H1 (cell line): ENCODE measurements around the gene DSCAM. TPM values are rescaled to one million over a fixed set of nuclear protein-coding genes. Genes with fewer than 3 reads are reported as not detected.

ENCODE experiments used
- CTCF ChIA-PET: fragments of 300-600 bp; sonication (Branson Sonifier 250); formaldehyde crosslinking; loops from one replicate; lab custom pipeline; 2021; ENCODE audit not compliant: partially characterized antibody; lab: Charles Lee
- POLR2A ChIA-PET: fragments of 300-600 bp; sonication (Branson Sonifier 250); formaldehyde crosslinking; loops from one replicate; lab custom pipeline; 2021; ENCODE audit warnings: inconsistent platforms; ENCODE audit not compliant: partially characterized antibody; lab: Charles Lee
- DNase-seq, 2 experiments: peaks; one replicate each; pipeline versions ENCODE4 v3.0.0 to v3.0.0-alpha.2; 2010 to 2022; ENCODE audit warnings: low spot score in 2 of 2, low read depth in 1 of 2, mixed read lengths in 1 of 2
- FAIRE-seq: peaks from 2 replicates; lab custom pipeline; 2011; peaks lifted over from hg19 to GRCh38; lab: Jason Lieb, UNC
- H2AFZ ChIP-seq: 2 replicates; pipeline ENCODE4 v1.8.1; 2012; ENCODE audit warnings: low read length, inconsistent platforms
- H2AK5ac ChIP-seq: 2 replicates; pipeline ENCODE4 v1.6.1; 2013; ENCODE audit warnings: low read depth, low read length
- H2BK120ac ChIP-seq: replicated peaks from 2 replicates; pipeline ENCODE3; 2013; ENCODE audit warnings: low read depth, low read length, inconsistent platforms
- H2BK12ac ChIP-seq: 2 replicates; pipeline ENCODE4 v1.6.1; 2013; ENCODE audit warnings: low read depth, low read length
- H2BK15ac ChIP-seq: 2 replicates; pipeline ENCODE4 v1.6.1; 2013; ENCODE audit warnings: low read length
- H2BK20ac ChIP-seq: 2 replicates; pipeline ENCODE4 v1.6.1; 2013; ENCODE audit warnings: low read length
- H2BK5ac ChIP-seq: 2 replicates; pipeline ENCODE4 v1.6.1; 2013; ENCODE audit warnings: low read depth, low read length
- H3K14ac ChIP-seq: 2 replicates; pipeline ENCODE4 v1.6.1; 2013; ENCODE audit warnings: inconsistent platforms; ENCODE audit not compliant: insufficient read length
- H3K18ac ChIP-seq: 2 replicates; pipeline ENCODE4 v1.6.1; 2013; ENCODE audit warnings: low read length; ENCODE audit errors: extremely low read depth
- H3K23ac ChIP-seq: 2 replicates; pipeline ENCODE4 v1.6.1; 2013; ENCODE audit warnings: inconsistent platforms; ENCODE audit not compliant: insufficient read length
- H3K23me2 ChIP-seq: 2 replicates; pipeline ENCODE4 v1.6.1; 2013; ENCODE audit warnings: low read depth, low read length
- H3K27ac ChIP-seq: 2 replicates; pipeline ENCODE4 v1.6.1; 2011; ENCODE audit warnings: low read depth, low read length, inconsistent platforms
- H3K27me3 ChIP-seq, 4 experiments: replicated peaks in 1 of 4; 1 replicate in 1 of 4; 2 replicates in 3 of 4; pipeline versions ENCODE4 v1.6.1 to v1.8.1; 2011 to 2013; ENCODE audit warnings: low read length in 3 of 4, mild to moderate bottlenecking in 3 of 4, inconsistent platforms in 2 of 4, mixed read lengths in 2 of 4, moderate library complexity in 1 of 4; ENCODE audit not compliant: control insufficient read depth in 3 of 4, insufficient read depth in 3 of 4; ENCODE audit errors: extremely low read depth in 1 of 4
- H3K36me3 ChIP-seq, 4 experiments: 2 replicates each; pipeline versions ENCODE4 v1.6.1 to v1.8.1; 2011 to 2013; ENCODE audit warnings: mild to moderate bottlenecking in 4 of 4, low read length in 3 of 4, moderate library complexity in 2 of 4, control low read depth in 1 of 4, inconsistent platforms in 1 of 4; ENCODE audit not compliant: insufficient read depth in 4 of 4, control insufficient read depth in 2 of 4
- H3K4ac ChIP-seq: replicated peaks from 2 replicates; pipeline ENCODE3; 2013; ENCODE audit warnings: low read length, low read depth, mixed read lengths, inconsistent platforms; ENCODE audit not compliant: insufficient read length
- H3K4me1 ChIP-seq, 4 experiments: replicated peaks in 1 of 4; 1 replicate in 1 of 4; 2 replicates in 3 of 4; pipeline versions ENCODE4 v1.6.1 to v1.8.1; 2011 to 2013; ENCODE audit warnings: low read length in 3 of 4, inconsistent platforms in 2 of 4, mixed read lengths in 1 of 4; ENCODE audit not compliant: insufficient read depth in 4 of 4, control insufficient read depth in 3 of 4
- H3K4me2 ChIP-seq, 2 experiments: 2 replicates each; pipeline versions ENCODE4 v1.6.1 to v1.8.1; 2011 to 2013; ENCODE audit warnings: low read depth in 2 of 2, low read length in 2 of 2, control low read depth in 1 of 2, inconsistent platforms in 1 of 2, mild to moderate bottlenecking in 1 of 2; ENCODE audit not compliant: insufficient read depth in 1 of 2
- H3K4me3 ChIP-seq, 4 experiments: fragments of 200-600, 300-600 bp in 1 of 4; sonication (generic), shearing (Covaris generic), sonication (Bioruptor Twin) in 1 of 4; 2 replicates each; pipeline versions ENCODE4 v1.5.1 to v1.8.1; 2011 to 2016; ENCODE audit warnings: low read length in 4 of 4, low read depth in 3 of 4, control low read depth in 2 of 4, inconsistent platforms in 2 of 4, mild to moderate bottlenecking in 2 of 4, mixed read lengths in 1 of 4, moderate library complexity in 1 of 4; ENCODE audit not compliant: insufficient read depth in 2 of 4; ENCODE audit errors: extremely low read depth in 1 of 4
- H3K56ac ChIP-seq: replicated peaks from 2 replicates; pipeline ENCODE3; 2013; ENCODE audit warnings: low read depth, mild to moderate bottlenecking, mixed read lengths, low read length, inconsistent platforms; ENCODE audit not compliant: insufficient read length
- H3K79me1 ChIP-seq: 2 replicates; pipeline ENCODE4 v1.6.1; 2013; ENCODE audit warnings: low read depth, low read length, control low read depth
- H3K79me2 ChIP-seq, 2 experiments: 2 replicates each; pipeline versions ENCODE4 v1.6.1 to v1.8.1; 2012 to 2013; ENCODE audit warnings: low read length in 2 of 2, mild to moderate bottlenecking in 2 of 2, inconsistent platforms in 1 of 2; ENCODE audit not compliant: insufficient read depth in 2 of 2, control insufficient read depth in 1 of 2
- H3K9ac ChIP-seq, 4 experiments: replicated peaks in 1 of 4; 1 replicate in 1 of 4; 2 replicates in 3 of 4; pipeline versions ENCODE4 v1.6.1 to v1.8.1; 2011 to 2013; ENCODE audit warnings: low read depth in 3 of 4, low read length in 3 of 4, control low read depth in 2 of 4, mild to moderate bottlenecking in 2 of 4, moderate library complexity in 2 of 4, inconsistent platforms in 1 of 4; ENCODE audit errors: extremely low read depth in 1 of 4
- H3K9me3 ChIP-seq, 2 experiments: 2 replicates each; pipeline versions ENCODE4 v1.6.1 to v1.8.1; 2012 to 2013; ENCODE audit warnings: mild to moderate bottlenecking in 2 of 2, moderate library complexity in 2 of 2, control low read depth in 1 of 2, inconsistent platforms in 1 of 2, low read depth in 1 of 2, low read length in 1 of 2, mixed read lengths in 1 of 2; ENCODE audit not compliant: insufficient read depth in 2 of 2
- H4K20me1 ChIP-seq, 2 experiments: replicated peaks in 1 of 2; 2 replicates each; pipeline versions ENCODE3 to v1.8.1; 2011 to 2013; ENCODE audit warnings: inconsistent platforms in 2 of 2, low read length in 2 of 2, mild to moderate bottlenecking in 1 of 2; ENCODE audit not compliant: insufficient read depth in 2 of 2, control insufficient read depth in 1 of 2
- H4K5ac ChIP-seq: 2 replicates; pipeline ENCODE4 v1.6.1; 2013; ENCODE audit warnings: low read length, low read depth, mixed read lengths, inconsistent platforms; ENCODE audit not compliant: insufficient read length
- H4K8ac ChIP-seq: 2 replicates; pipeline ENCODE4 v1.8.0; 2013; ENCODE audit warnings: mild to moderate bottlenecking, moderate library complexity, low read length, inconsistent platforms; ENCODE audit not compliant: insufficient read depth; ENCODE audit errors: extremely low read depth
- H4K91ac ChIP-seq: replicated peaks from 2 replicates; pipeline ENCODE3; 2013; ENCODE audit warnings: low read length, mixed read lengths, inconsistent platforms; ENCODE audit not compliant: insufficient read length
- CTCF ChIP-seq, 3 experiments: IDR thresholded peaks; 1 replicate in 2 of 3; 2 replicates in 1 of 3; pipeline versions ENCODE4 v1.5.1 to v1.6.1; 2011; ENCODE audit warnings: low read length in 3 of 3, mild to moderate bottlenecking in 3 of 3, inconsistent platforms in 2 of 3, low read depth in 1 of 3, moderate library complexity in 1 of 3; ENCODE audit not compliant: insufficient read depth in 1 of 3; ENCODE audit errors: control extremely low read depth in 1 of 3
- EGR1 ChIP-seq: IDR thresholded peaks from 2 replicates; pipeline ENCODE4 v1.6.1; 2011; ENCODE audit warnings: low read depth, low read length, borderline replicate concordance
- FOSL1 ChIP-seq: IDR thresholded peaks from 2 replicates; pipeline ENCODE4 v1.6.1; 2011; ENCODE audit warnings: mild to moderate bottlenecking, low read depth, low read length, moderate library complexity; ENCODE audit not compliant: insufficient read depth
- KDM4A ChIP-seq: IDR thresholded peaks from one replicate; pipeline ENCODE4 v1.7.1; 2012; ENCODE audit warnings: low read depth, mild to moderate bottlenecking, moderate library complexity, low read length, inconsistent platforms; ENCODE audit not compliant: severe bottlenecking
- KDM5A ChIP-seq: fragments of 200-600 bp; IDR thresholded peaks from 2 replicates; pipeline ENCODE4 v1.7.1; 2012; ENCODE audit warnings: mild to moderate bottlenecking, low read length, inconsistent platforms, mixed read lengths
- POLR2AphosphoS5 ChIP-seq: IDR thresholded peaks from 2 replicates; pipeline ENCODE4 v1.6.1; 2011; ENCODE audit warnings: low read depth, low read length
- RFX5 ChIP-seq: IDR thresholded peaks from 2 replicates; pipeline ENCODE4 v1.6.1; 2011; ENCODE audit warnings: low read depth, low read length, improper control_type of control experiment, borderline replicate concordance
- SP4 ChIP-seq: IDR thresholded peaks from 2 replicates; pipeline ENCODE4 v1.6.1; 2012; ENCODE audit warnings: low read length, inconsistent platforms
- TCF12 ChIP-seq: IDR thresholded peaks from 2 replicates; pipeline ENCODE4 v1.6.1; 2011; ENCODE audit warnings: low read depth, mild to moderate bottlenecking, low read length
- TEAD4 ChIP-seq: IDR thresholded peaks from 2 replicates; pipeline ENCODE4 v1.6.1; 2012; ENCODE audit warnings: low read depth, low read length, inconsistent platforms, mixed read lengths
- ZNF274 ChIP-seq: IDR thresholded peaks from 2 replicates; pipeline ENCODE4 v1.7.0; 2012; ENCODE audit warnings: low read length, borderline replicate concordance; ENCODE audit errors: extremely low read depth
- WGBS, 2 experiments: shearing (Covaris generic) in 1 of 2; methylation state at CpG; one replicate each; pipeline versions ENCODE4 v1.1.6 to v1.1.7; 2013 to 2015; ENCODE audit warnings: low lambda C conversion rate in 2 of 2, mixed read lengths in 2 of 2, inconsistent platforms in 1 of 2, low coverage in 1 of 2, missing lambda C conversion rate in 1 of 2; ENCODE audit not compliant: insufficient replicate concordance in 2 of 2, insufficient coverage in 1 of 2, insufficient read length in 1 of 2; ENCODE audit errors: extremely low coverage in 1 of 2, missing lambda C conversion rate in 1 of 2; 5-methylcytosine and 5-hydroxymethylcytosine counted together
- polyA plus RNA-seq, 7 experiments: library from polyadenylated mRNA; depleted of rRNA in 3 of 7; stranded (reverse) in 5 of 7; unstranded in 2 of 7; fragments of >200 nt in 5 of 7; fragments of 200-250 nt in 2 of 7; gene quantifications; 1 replicate in 5 of 7; 2 replicates in 1 of 7; 4 replicates in 1 of 7; pipeline versions ENCODE4 v1.2.1 to v1.2.3, GENCODE V29; 2011 to 2013; ENCODE audit warnings: missing spikeins in 2 of 7, mixed read lengths in 2 of 7
- total RNA-seq: library from RNA; stranded (reverse); fragmentation: NEBNext Ultra II Directional; extraction: Animal tissue kit (Norgen Biotek cat#: 25700); gene quantifications from 2 replicates; pipeline ENCODE4 v1.2.1, GENCODE V29; 2021
- TF ChIP-seq, protein P1 (sequence below): IDR thresholded peaks from 2 replicates; pipeline ENCODE4 v1.6.1; 2011; ENCODE audit warnings: low read depth, mild to moderate bottlenecking, low read length; ENCODE audit not compliant: insufficient read depth

DSCAM gene
- total and polyA plus RNA-seq, 2 of the 8 experiments (the other 6 are each of a cell fraction or from before 2014, with no cell fraction given), result 0.02 to 0.15 TPM

GRCh38 chr21:40371329-40371728 lies 475.6 kb downstream of the DSCAM start:
- no peaks in the 10 kb centered on the region for H3K36me3 ChIP-seq
- H3K18ac ChIP-seq, result no peak overlapping the region

More at GRCh38 chr21:40371329-40371728, 475.6 kb downstream of the DSCAM start:
- Histone ChIP-seq H3K79me1 (no peaks in the 10 kb centered on the region), H3K4me1 (no peaks in the 10 kb centered on the region), H2BK5ac (no peak overlapping the region), H4K91ac (no peak overlapping the region), H3K4me2 (no peak overlapping the region), H2BK12ac (no peak overlapping the region), H2BK15ac (no peak overlapping the region), H3K4ac (no peak overlapping the region), H4K5ac (no peak overlapping the region), H3K27ac (no peak overlapping the region), H3K56ac (no peak overlapping the region), H3K79me2 (no peaks in the 10 kb centered on the region), H3K14ac (no peak overlapping the region), H3K9ac (no peak overlapping the region), H3K23ac (no peak overlapping the region), H2AK5ac (no peak overlapping the region), H3K4me3 (no peak overlapping the region), H3K9me3 (no peaks in the 10 kb centered on the region), H2BK20ac (no peak overlapping the region), H2AFZ (no peak overlapping the region), H4K20me1 (no peaks in the 10 kb centered on the region), H3K27me3 (no peaks in the 10 kb centered on the region), H4K8ac (no peak overlapping the region), H2BK120ac (no peak overlapping the region), H3K23me2 (no peaks in the 10 kb centered on the region; the same call in 1 of the 2 replicates)
- CTCF ChIA-PET, result interaction anchor here (1.5 kb wide), 1 partner anchor 15 kb away, joined by 4 read pairs; no protein-coding TSS in a partner anchor
- DNase-seq (no peak), FAIRE-seq (no peak)
- 94% methylated on average over 4 of the region's 4 CpGs; no CpG with 5 or more reads in 1 of the 2 experiments for WGBS, 2 experiments
- POLR2A ChIA-PET, result no interaction called here
- no peak for TF ChIP-seq TEAD4
- TF ChIP-seq SP4, result no peak
- no peak for TF ChIP-seq FOSL1
- TF ChIP-seq KDM4A, result no peak
- TF ChIP-seq POLR2AphosphoS5, result no peak
- no peak for TF ChIP-seq TCF12
- TF ChIP-seq ZNF274, result no peak
- no peak for TF ChIP-seq CTCF (IDR thresholded peaks at IDR 0.05; ENCODE audit: control extremely low read depth in 1 of 3, insufficient read depth in 1 of 3, low read depth in 1 of 3, low read length in 3 of 3)
- TF ChIP-seq, protein P1, sequence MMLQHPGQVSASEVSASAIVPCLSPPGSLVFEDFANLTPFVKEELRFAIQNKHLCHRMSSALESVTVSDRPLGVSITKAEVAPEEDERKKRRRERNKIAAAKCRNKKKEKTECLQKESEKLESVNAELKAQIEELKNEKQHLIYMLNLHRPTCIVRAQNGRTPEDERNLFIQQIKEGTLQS, result no peak
- no peak for TF ChIP-seq EGR1
- no peak for TF ChIP-seq KDM5A
- no peak for TF ChIP-seq RFX5
